ENCODE results near the gene MRPL10.

MRPL10 gene

DNA sequence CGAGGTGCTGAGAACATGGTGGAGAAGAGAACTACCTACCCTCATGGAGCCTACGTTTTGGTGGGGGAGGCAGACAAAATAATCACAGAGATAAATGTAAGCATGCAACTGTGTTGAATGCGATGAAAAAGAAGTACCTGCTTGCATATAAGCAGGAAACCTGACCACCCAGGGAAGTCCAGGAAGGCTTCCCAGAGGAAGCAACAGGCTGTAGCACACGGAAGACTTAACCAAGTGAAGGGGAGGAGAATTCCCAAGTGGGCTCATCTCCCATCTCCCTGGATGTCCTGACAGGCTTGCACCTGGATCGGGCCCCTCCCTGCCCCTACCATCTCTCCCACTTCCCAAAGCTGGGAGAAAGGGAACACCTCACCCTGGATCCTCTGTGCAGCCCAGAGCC, 7.7 kb upstream of the MRPL10 start:
- no peak for DNase-seq (ENCODE audit: low spot score)

DNA sequence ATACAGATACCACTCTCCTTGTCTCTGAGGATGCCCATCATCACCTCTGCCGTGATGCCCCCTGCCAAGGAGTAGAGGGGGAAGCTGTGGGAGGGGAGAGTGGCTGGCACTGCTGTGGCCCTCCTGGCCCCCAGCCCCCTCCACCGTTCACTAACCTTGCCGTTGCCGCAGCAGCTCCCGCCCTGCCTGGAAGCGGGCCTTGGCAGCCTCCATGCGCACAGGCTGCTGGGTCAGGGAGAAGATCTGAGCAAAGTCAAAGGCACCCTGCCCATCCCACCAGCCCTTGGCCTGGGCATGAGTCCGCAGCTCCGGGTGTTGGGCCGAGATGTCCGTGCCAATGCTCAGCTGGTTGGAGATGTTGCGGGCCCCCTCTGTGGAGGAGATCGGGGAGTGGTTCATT, 7.3 kb upstream of the MRPL10 start:
- DNase-seq (ENCODE audit: low spot score): no peak

DNA sequence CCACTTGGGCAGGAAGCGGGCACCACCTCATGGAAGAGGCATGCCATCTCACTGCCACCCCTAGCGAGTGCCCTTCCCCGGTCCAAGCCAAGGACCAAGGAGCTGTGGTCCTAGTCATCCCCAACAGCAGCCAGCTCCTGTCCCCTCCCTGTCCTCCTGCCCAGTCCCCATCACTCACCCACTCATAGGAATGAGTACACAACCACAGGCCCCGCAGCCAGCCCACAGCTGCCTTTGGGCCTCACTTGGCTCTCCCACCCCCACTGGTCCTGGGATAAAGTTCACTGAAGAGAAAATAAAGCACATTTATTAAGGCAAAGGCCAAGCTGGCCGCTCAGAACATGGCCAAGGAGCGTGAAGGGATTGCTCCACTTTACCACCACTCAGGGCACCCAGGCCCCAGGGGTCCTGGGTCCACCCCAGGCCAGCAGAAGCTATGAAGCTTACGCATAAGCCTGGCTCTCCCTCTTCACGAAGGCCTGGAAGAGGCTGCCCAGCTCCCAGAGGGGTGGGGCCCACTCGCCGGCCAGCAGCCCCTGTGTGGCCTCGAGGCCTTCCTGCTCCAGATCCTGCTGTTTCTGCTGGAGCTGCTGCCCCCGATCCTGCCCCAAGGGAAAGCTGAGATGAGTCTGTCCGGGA, 6.2 kb upstream of the MRPL10 start:
- no peak for DNase-seq (ENCODE audit: low spot score)

DNA sequence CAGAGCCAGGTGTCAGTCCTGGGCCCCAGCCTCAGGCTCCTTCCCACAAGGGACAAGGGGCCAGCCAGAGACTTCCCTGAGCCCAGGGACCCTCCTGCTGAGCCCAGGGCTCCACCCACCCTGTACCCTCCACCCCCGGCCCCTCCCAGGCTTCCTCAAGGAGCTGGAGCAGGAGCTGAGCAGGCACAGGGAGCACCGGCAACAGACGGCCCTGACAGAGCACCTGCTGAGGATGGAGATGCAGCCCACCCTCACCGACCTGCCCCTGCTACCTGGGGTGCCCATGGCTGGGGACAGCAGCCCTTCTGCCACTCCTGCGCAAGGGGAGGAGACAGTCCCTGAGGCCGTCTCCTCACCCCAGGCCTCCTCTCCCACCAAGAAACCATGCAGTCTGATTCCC, 5.3 kb upstream of the MRPL10 start:
- DNase-seq (ENCODE audit: low spot score): no peak

DNA sequence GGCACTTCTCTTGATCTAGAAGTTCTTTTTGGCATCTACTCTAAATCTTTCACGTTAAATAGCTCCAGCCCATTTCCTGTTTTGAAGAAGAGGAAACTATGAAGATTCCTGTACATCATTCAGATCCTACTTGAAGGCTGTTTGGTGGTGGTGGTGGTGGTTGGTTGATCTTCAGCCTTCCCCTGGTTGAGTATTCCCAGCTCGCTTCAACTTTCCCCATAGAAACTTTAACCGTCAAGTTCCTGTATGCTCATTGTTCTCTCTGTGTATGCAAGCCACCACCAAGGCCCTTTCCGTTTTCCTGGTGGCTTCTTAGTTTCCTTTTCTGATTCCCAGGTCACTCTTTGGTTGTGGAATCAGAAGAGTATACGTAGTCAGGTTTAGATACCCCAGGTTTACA, 3.4 kb upstream of the MRPL10 start:
- no peak for DNase-seq (ENCODE audit: low spot score)

DNA sequence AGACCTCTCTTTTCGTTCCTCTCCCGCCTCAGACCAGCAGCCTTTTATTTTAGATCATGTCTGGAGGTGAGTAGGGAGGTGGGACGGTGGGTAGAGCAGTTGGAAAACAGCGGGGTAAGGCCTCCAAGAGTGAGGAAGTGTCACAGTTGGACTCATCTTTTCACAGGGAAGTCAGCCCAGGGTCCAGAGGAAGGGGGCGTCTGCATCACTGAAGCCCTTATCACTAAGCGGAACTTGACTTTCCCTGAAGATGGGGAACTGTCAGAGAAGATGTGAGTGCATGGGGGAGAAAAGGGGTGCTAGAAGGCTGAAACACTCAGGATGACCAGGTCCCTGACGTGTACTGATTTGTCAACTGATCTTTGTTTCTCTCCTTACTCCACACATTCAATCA, 590 bp upstream of the MRPL10 start:
- DNase-seq (ENCODE audit: low spot score): no peak

DNA sequence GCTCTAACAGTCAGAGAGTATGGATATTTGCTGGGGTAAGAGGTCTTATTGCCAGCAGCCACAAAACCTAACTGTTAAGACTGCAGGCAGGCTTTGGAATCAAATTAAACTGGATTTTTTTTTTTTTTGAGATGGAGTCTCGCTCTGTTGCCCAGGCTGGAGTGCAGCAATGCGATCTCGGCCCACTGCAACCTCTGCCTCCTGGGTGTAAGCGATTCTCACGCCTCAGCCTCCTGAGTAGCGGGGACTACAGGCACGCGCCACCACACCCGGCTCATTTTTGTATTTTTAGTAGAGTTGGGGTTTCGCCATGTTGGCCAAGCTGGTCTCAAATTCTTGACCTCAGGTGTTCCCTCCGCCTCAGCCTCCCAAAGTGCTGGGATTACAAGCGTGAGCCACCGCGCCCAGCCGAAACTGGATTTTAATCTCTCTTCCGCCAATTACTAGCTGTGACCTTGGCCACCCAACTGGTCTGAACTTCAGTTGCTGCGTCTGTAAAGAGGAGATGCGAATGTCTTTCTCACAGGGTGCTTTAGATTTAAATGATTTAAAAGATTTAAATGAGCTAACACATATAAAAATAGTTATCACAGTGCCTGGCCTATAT, 842 bp downstream of the MRPL10 start:
- no peak for DNase-seq (ENCODE audit: low spot score)

DNA sequence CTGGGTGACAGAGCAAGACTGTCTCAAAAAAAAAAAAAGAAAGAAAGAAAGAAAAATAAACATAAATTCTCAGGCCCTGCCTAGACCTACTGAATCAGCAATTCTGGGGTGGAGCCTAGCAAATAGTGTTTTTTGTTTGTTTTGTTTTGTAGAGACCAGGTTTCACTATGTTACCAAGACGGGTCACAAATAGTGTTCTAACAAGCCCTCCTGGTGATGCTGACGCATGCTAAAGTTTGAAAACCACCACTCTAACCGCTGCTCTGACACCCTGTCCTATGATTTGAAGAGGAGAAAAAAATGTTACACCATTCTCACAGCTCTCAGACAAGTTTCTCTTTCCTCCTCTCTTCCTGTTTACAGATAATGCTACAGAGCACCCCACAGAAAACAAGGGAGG, 1.5 kb downstream of the MRPL10 start:
- DNase-seq (ENCODE audit: low spot score): no peak

DNA sequence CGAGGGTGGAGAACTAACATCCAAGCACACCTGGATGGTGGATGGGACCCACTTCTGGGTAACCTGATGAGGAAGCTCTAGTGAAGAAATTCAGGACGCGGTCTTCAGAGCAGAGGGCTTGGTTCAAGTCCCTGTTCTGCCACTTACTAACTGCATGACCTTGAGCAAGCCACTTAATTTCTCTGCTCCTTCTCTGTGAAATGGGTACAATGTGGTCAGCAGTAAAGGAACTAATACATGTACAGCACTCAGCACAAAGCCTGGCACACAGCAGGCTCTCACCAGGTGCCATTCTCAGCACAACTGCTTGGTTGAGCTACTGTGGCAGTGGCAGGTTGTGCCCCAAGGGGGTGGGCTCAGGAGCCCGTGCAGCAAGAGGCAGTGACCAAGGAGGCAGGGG, 7.8 kb downstream of the MRPL10 start:
- no peak for DNase-seq (ENCODE audit: low spot score)

DNA sequence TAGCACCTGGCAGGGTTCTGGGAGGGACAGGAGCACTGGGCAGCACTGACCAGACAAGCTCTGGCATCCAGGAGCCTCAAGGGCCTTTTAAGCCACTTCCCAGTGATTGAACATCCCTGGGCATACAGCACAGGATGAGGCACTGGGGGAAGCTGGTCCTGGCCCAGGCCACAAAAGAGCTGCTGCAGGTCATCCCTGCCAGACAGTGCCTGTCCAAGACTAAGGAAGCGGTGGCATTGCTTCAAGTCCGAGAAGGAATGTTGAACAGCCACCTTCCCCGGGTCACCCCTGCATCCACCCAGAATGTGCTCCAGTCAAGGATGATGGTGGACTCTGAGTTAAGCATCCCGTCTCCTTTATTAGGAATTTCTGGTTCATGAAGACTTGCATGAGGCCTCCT, 8.6 kb downstream of the MRPL10 start:
- no peak for DNase-seq (ENCODE audit: low spot score)

DNA sequence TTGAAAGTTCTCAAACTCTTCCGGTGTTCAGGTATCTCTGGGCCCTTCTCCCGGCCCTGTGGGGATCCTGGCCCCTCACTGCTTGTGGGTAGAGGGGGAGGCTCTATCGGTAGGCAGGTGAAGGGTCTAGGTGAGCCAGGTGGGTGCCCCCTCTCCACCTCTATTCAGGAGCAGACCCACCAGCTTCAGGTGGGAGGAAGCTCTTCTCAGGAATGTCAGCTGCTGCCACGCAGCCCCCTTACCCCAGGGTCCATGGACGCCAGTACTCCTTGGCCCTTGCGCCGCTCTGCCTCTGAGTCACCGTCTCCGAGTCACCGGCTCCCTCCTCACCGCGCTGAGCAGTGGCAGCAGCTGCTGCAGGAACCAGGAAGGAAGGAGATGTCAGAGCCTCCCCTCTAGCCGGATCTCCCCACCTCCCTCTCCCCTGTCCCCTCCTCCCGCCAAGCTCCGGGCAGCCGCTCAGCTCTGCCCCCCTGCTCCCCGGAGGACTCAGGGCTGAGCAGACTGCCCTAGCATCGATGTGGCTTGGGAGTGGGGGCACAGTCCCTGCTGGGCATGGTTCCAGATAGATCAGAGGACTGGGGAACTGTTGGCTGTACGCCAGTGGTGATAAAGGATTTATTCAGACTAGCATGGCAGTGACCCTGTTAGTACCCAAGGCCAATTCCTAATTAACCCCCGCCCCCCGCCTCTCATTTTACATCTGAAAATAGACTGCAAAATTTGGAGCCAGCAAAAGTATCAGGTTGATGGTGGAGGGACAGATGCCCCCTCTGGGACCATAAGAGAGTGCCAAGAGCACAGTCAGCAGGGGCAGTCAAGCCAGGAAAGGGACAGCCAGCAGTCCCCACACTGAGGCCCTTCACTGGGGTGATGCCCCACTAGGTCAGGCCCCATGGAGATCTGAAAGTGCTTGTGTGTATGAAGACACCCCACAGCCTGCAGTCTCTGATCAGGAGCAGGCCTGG, 9.6 kb downstream of the MRPL10 start, which contains the start of gene OSBPL7:
Gene OSBPL7, minus strand, starts transcription at position 371 of the 968 bp plus-strand sequence. CDS start 1,516 bp downstream, outside the sequence.
- peak; percentile 76 for DNase-seq (ENCODE audit: low spot score)

DNA sequence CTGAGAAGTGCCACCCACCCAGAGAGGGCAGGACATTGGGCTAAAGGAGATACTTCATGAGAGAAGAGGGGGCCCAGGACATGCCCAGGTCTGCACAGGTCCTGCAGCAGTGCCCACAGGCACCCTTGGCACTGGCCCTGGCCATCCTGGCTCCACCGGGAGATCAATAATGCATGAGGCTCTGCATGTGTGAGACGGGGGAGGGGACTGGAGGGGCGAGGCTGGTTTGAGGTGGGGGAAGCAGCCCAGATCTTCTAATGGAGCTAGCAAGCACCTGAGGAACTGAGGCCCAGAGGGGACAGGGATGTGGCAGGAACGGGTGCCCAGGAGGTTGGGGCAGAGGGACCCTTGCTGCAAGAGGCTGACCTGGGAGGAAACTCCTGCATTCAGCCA, 10.3 kb downstream of the MRPL10 start:
- DNase-seq (ENCODE audit: low spot score): no peak

DNA sequence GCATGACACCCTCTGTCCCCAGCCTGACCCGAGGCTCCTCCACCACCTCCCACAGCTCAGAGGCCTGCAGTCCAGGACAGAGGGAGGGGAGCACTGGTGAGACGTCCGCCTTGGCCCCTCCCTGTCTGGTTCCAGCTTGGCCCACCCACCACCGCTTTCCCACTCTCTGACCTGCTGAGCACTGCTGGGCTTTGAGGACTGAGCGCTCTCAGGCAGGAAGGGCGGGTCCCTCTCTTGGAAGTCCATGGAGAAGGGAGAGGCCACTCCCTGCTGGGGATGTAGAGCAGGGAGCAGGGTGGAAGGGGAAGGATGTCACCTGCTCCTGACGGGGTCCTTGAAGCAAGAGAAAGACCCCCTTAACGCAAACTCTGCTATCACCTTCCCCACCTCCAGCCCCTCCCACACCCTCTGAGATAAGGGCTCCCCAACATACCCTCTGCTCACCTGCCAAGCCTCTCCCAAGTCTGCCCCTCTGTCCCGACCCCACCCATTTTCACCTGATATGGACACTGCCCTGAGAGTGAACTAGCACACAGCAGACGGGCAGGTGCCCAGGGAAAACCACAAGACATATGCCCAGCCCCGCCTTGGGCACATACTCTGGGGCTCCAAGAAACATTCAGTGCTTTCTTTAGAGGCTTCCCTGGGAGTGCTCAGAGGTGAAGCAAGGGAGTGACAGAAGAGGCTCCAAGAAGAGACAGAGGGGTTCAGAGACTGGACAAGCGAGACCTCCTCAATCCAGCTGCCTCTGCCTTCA, 11.1 kb downstream of the MRPL10 start:
- DNase-seq (ENCODE audit: low spot score): no peak

DNA sequence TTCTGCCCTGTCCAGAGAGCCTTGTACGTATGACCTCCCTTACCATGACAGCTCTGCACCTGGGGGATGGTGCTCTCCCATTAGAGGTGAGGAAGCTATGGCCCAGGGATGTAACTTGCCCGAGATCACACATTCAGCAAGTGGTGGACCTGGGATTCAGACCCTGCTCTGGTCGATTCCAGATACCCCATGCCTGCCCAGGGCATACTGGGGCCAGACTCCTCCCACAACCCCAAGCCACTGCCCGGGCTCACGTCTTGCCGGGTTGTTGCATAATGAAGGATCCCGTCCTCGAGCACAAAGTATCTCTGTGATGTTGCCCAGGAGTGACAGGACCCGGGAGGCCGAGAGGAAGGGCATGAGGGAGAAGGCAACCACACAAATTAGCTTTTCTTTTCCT, 11.9 kb downstream of the MRPL10 start:
- DNase-seq (ENCODE audit: low spot score): no peak

DNA sequence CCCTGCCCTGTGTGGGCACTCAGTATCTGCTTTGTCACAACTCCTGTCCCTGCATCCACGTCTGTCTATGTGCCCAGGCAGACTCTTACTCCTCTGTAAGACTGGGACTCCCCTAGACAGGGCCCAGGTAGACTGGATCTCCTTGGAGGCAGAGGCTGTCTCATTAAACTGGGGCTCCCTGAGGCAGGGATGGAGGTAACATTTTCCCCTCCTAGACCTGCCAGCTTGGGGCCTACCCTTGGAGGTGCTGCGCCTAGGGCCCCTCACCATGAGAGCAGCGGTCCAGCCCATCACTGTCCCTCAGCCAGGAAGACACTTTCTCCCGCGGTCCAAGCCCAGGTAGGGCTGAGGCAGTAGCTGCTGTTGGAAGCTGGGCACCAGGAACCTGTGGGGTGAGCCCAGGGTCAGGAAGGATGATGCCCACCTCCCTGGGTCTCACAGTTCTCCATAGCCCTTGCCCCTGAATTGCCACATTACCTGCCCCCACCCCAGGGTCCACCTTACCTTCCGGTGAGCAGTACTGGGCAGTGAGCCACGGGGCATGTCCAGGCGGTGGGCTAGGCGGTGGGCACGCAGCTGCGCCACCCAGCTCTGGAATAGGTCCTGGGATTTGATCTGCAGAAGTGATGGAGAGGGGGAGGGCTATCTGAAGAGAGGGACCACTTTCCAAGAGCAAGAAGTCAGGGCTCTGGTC, 13.2 kb downstream of the MRPL10 start:
- no peak for DNase-seq (ENCODE audit: low spot score)

DNA sequence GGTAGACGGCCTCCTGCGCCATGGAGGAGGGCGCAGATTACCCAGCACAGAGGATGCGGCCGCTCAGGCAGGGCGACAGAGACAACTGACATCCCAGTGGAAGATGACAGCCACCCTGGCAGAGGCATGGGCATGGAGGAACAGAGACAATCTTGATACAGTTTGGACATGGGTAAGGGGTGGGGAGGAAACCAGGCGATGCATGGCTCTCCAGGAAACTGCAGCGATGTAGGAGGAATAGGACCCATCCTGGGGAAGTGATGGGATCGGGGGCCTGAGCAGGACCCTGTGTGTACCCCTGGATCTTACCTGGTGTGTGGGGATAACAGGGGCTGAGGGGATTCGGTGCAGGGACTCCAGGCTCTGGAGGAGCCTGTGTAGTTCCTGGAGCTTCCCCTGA, 14.4 kb downstream of the MRPL10 start:
- no peak for DNase-seq (ENCODE audit: low spot score)

DNA sequence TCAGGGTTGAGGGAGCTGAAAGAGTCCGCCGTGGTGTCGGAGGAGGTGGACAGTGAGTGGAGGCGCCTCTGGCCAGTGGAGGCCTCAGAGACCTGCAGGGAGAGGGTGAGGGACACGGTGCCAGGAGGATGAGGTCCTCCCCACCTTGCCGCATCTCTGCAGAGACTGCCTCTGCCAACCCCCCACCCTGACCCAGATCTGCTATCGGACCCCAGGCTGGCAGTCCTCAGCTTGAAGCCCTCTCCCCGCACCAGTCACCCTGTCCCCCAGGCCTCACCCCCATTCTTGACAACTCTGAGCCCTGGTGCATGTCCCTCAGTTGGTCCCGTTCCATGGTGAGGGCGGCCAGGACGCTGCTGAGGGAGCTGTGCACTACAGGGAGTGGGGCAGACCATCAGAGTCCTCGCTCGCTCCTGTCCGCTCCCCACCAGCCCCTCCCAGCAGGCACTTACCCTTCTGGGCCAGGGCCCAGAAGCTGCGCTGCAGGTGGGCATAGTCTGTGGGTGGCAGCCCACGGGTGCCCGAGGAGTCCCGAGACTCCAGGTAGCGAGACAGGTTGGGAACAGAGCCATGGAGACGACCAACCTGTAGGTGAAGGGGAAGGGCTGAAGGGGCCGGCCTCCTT, 15.1 kb downstream of the MRPL10 start:
- DNase-seq (ENCODE audit: low spot score): no peak

DNA sequence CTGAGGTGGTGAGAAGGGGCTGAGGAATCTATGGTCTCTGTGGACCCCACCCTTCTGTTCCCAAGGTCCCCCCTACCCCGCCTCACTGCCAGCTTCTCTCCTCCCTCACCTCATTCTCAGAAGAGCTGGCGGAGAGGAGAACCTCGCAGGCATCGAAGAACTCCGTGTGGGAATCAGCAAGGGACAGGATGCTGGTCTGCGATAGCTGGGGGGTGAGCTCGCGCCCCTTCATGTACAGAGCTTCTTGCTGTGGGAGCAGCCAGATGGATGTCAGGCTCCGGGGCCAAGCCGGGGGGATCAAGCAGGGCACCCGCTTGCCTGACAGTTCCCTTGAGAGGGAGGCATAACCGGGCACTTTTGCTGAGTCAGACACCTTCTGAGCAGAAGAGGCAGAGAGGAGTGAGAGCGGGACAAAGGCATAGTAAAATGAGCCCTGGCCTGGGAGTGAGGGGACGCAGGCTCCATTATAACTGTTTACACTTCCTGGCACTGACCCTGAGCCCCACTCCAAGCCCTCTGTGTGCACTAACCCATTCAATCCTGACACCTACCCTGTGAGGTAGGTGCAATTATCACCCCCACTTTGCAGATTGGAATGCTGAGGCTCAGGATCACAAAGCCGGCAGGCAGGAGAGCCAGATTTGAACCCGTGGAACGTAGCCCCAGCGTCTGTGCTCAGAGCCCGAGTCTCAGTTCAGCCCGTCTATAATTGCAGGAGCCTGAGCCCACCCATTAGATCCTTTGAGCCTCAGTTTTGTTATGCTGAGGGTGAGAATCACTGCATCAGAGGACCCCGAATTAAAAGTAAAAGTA, 16.0 kb downstream of the MRPL10 start:
- DNase-seq (ENCODE audit: low spot score): no peak

DNA sequence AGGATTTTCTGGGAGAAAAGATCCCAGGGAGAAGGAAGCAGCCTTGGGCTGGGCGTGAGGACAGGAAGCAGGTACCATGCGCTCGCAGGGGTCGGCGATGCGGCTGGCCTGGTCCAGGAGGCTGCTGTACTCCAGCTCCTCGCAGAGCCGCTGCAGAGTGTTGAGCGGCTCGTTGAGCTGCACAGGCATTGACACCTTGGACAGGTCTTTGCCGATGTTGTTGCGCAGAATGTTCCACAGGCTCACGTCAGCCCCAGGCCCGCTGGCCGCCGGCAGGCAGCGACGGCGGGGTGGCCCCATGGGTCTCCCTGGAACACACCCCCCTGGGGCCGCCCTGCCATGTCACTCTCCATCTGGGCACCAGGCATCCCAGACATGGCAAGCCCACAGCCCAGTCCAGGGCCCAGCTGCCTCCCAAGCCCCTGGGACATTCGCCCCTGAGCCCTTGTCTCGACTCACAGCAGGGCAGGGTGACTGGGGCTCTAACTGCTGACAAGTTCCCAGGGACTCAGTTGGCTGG, 17.8 kb downstream of the MRPL10 start:
- no peak for DNase-seq (ENCODE audit: low spot score)

DNA sequence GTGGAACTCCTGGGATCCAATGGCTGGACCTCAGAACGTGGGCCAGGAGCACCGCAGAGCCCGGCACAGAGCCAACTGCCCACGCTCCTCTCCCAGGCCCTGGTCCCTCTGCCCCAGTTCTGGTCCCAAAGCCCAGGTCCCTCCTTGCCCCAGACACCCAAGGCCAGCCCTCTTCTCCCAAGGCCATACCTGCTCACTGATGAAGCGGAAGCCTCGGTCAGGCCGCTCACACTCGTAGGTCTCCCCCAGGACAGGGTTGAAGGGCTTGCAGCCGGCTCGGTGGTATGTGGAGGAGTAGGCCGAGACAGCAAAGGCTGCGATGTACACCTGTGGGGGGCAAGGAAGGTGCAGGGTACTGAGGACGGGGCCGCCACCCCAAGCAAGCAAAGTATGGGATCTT, 18.3 kb downstream of the MRPL10 start:
- no peak for DNase-seq (ENCODE audit: low spot score)

Data from NAMALWA (cell line).